Fibroblast of villous mesenchyme (primary cell): ENCODE data around the gene TTLL12. TPM values are rescaled to one million over a fixed set of nuclear protein-coding genes. Genes with fewer than 3 reads are reported as not detected.

ENCODE experiments used
- DNase-seq: peaks from one replicate; pipeline ENCODE4 v3.0.0-alpha.2; 2010; ENCODE audit warnings: low read depth
- H3K4me3 ChIP-seq: 2 replicates; pipeline ENCODE4 v1.5.1; 2011; ENCODE audit warnings: low read depth, mild to moderate bottlenecking, low read length
- total RNA-seq: library from RNA; depleted of rRNA; stranded (reverse); fragments of >200 nt; gene quantifications from 2 replicates; pipeline ENCODE4 v1.2.3, GENCODE V29; 2012
- TF ChIP-seq, protein P1 (sequence below): IDR thresholded peaks from 2 replicates; pipeline ENCODE4 v1.5.1; 2012; ENCODE audit warnings: low read depth, mild to moderate bottlenecking, low read length; ENCODE audit not compliant: insufficient read depth

TTLL12 gene
- total RNA-seq, 1 donor = 22.9 TPM

DNA sequence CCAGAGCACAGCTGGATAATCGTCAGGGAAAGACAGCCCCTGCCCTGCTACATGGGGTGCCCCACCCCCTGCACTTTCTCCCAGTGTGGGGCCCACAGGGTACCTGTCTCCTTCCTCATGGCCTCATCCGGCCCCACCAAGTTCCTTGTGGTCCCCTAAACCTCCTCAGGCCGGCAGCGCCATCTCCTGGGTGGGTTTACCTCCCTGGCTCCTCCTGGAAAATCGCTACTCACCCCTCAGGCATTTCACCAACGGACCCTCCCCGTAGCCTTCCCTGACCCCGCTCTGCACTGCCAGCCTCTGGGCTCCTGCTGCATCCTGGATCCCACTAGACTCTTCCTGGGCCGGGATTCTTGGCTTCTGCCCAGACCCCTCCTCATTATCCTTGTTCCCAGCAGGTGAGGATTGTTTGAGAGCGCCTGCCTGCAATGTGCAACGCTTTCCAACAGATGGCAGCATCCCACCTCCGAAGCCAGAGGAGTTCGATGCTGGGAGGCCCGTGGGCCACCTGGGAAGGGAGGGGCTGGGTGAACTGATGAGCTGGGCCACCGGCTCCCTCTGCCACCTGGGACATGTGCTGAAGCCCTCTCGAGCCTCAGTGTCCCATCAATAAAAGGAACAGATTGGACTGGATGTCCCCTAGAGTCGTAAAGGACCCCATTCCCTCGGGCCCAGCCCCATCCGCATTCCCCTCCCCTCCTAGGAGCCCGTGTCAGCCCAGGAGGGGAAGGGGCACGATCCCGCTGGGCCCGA is 44.2 kb upstream of the TTLL12 start:
- H3K4me3 ChIP-seq = no peak overlapping the region
- peak; percentile 37 for DNase-seq
- TF ChIP-seq, protein P1, sequence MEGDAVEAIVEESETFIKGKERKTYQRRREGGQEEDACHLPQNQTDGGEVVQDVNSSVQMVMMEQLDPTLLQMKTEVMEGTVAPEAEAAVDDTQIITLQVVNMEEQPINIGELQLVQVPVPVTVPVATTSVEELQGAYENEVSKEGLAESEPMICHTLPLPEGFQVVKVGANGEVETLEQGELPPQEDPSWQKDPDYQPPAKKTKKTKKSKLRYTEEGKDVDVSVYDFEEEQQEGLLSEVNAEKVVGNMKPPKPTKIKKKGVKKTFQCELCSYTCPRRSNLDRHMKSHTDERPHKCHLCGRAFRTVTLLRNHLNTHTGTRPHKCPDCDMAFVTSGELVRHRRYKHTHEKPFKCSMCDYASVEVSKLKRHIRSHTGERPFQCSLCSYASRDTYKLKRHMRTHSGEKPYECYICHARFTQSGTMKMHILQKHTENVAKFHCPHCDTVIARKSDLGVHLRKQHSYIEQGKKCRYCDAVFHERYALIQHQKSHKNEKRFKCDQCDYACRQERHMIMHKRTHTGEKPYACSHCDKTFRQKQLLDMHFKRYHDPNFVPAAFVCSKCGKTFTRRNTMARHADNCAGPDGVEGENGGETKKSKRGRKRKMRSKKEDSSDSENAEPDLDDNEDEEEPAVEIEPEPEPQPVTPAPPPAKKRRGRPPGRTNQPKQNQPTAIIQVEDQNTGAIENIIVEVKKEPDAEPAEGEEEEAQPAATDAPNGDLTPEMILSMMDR = peak; percentile 94

DNA sequence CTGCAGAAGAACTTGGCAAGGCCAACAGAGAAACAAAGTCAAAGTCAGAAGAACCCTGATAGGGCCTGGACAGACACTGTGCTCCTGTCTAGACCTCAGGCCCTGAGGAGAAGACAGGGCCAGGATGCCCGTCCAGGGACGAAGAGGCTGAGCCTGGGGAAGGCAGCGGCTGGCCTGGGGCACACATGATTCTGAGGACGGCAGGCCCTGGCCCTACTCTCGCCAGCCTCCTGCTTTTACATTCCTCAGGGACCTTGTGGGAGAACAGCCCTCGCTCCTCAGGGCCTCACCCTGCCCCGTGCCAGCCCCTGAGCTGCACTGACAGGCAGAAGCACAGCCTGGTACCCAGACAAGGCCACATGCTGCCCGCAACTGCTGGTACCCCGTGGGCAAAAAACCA is 43.6 kb upstream of the TTLL12 start:
- TF ChIP-seq, protein P1 = no peak
- no peak for DNase-seq
- no peak overlapping the region for H3K4me3 ChIP-seq

- TF ChIP-seq, protein P1 = no peak
- no peak for DNase-seq
- no peak overlapping the region for H3K4me3 ChIP-seq
These were observed 41.9 kb upstream of the TTLL12 start for GRCh38 chr22:43228863-43229262.

DNA sequence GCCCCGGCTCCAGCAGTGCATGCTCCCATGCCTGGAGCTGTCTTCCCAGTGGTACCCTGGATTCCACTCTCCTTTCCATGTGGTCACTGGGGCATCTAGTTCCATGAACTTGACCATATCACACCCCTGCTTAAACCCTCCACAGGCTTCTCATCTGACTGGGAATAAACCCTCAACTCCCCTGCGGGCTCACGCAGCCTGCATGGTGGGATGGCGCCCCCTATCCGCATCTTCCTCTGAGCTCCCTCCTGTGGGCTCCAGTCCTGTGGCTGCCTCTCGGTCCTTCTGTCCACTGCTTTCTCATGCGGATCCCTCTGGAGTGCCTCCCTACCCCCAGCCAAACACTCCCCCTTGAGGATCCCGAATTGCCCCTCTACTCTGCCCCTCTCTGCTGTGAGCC is 41.4 kb upstream of the TTLL12 start:
- H3K4me3 ChIP-seq = no peak overlapping the region
- TF ChIP-seq, protein P1 = peak; percentile 44
- DNase-seq = peak; percentile 26

DNA sequence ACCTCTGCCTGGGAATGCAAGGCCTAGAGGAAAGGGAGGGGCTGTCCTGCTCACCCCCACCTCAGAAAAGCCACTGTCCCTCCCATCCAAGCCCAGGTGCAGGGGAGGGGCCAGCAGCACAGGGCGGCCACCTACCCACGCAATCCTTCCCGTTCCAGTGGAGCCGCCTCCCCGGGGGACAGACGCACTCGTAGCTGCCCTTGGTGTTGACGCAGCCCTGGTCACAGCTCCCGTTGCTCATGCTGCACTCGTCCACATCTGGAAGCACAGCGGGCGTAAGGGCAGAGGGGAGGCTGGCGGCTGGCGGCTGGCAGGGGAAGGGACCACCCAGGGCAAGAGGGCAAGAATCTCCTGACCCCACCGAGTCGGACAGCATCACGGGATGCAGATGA is 40.3 kb upstream of the TTLL12 start:
- H3K4me3 ChIP-seq = no peak overlapping the region
- no peak for DNase-seq
- TF ChIP-seq, protein P1 = no peak

- H3K4me3 ChIP-seq = no peak overlapping the region
- TF ChIP-seq, protein P1 = peak; percentile 21
- peak; percentile 27 for DNase-seq
These were observed 39.7 kb upstream of the TTLL12 start for GRCh38 chr22:43226377-43227238.
